GM12878 (cell line): ENCODE measurements around the gene PGM2L1. TPM values are rescaled to one million over a fixed set of nuclear protein-coding genes. Genes with fewer than 3 reads are reported as not detected.

Experiments used
- GATAD2B ChIP-seq: fragments of 450-650 bp; conservative IDR thresholded peaks from 2 replicates; pipeline ENCODE4 v1.6.1; 2017; ENCODE audit warnings: low read depth, mild to moderate bottlenecking, moderate library complexity
- IKZF2 ChIP-seq, 2 experiments: fragments of 450-650 bp; IDR thresholded peaks; 2 replicates each; pipeline ENCODE4 v1.6.1; 2017; ENCODE audit warnings: mild to moderate bottlenecking in 2 of 2, moderate library complexity in 2 of 2
- MTA2 ChIP-seq: fragments of 450-650 bp; IDR thresholded peaks from 2 replicates; pipeline ENCODE4 v1.6.1; 2016; ENCODE audit warnings: low read depth, mild to moderate bottlenecking, moderate library complexity
- NFIC ChIP-seq: IDR thresholded peaks from 2 replicates; pipeline ENCODE4 v1.6.1; 2012; ENCODE audit warnings: low read depth, mild to moderate bottlenecking, inconsistent platforms, low read length, moderate library complexity
- NFYA ChIP-seq: IDR thresholded peaks from 2 replicates; pipeline ENCODE4 v1.6.1; 2011; ENCODE audit warnings: low read depth, mild to moderate bottlenecking, low read length, improper control_type of control experiment, borderline replicate concordance
- NRF1 ChIP-seq: conservative IDR thresholded peaks from 2 replicates; pipeline ENCODE4 v1.6.1; 2011; ENCODE audit warnings: mild to moderate bottlenecking, low read depth, low read length, improper control_type of control experiment
- PAX5 ChIP-seq: IDR thresholded peaks from 2 replicates; pipeline ENCODE4 v1.6.1; 2011; ENCODE audit warnings: low read depth, low read length, borderline replicate concordance
- PRDM15 ChIP-seq: fragments of 450-650 bp; formaldehyde crosslinking; IDR thresholded peaks from 2 replicates; pipeline ENCODE4 v1.4.0; 2020; ENCODE audit warnings: mild to moderate bottlenecking, moderate library complexity
- SMAD1 ChIP-seq: fragments of 450-650 bp; IDR thresholded peaks from 2 replicates; pipeline ENCODE4 v1.6.1; 2018; ENCODE audit warnings: mild to moderate bottlenecking, low read depth; ENCODE audit not compliant: partially characterized antibody
- STAT1 ChIP-seq: fragments of 450-650 bp; conservative IDR thresholded peaks from 2 replicates; pipeline ENCODE4 v1.6.1; 2014; ENCODE audit warnings: antibody characterized with exemption, mild to moderate bottlenecking
- ZNF687 ChIP-seq: fragments of 450-650 bp; IDR thresholded peaks from 2 replicates; pipeline ENCODE4 v1.6.1; 2017; ENCODE audit warnings: mild to moderate bottlenecking, moderate library complexity
- polyA plus RNA-seq, 11 experiments: library from polyadenylated mRNA; depleted of rRNA in 4 of 11; unstranded in 6 of 11; stranded (reverse) in 5 of 11; fragments of >200 nt; fragmentation: Nextera tagmentation in 4 of 11; fragmentation: Illumina TruSeq in 1 of 11; extraction: Ambion mirVana in 4 of 11; extraction: Trizol in 1 of 11; gene quantifications; 1 replicate in 1 of 11; 2 replicates in 10 of 11; pipeline versions ENCODE4 v1.2.1 to v1.2.3, GENCODE V29; 2011 to 2016; ENCODE audit warnings: inconsistent platforms in 2 of 11, missing spikeins in 2 of 11, low read depth in 1 of 11
- total RNA-seq, 4 experiments: library from RNA; depleted of rRNA in 3 of 4; stranded (reverse); fragments of >200 nt in 3 of 4; fragmentation: Illumina TruSeq in 1 of 4; extraction: Trizol in 1 of 4; gene quantifications; 2 replicates each; pipeline versions ENCODE4 v1.2.1 to v1.2.3, GENCODE V29; 2013 to 2021
- TF ChIP-seq, protein P1 (sequence below): fragments of 450-650 bp; IDR thresholded peaks from 2 replicates; pipeline ENCODE4 v1.6.1; 2018; ENCODE audit warnings: mild to moderate bottlenecking, low read depth, moderate library complexity; ENCODE audit not compliant: partially characterized antibody
- TF ChIP-seq, protein P2 (sequence below): IDR thresholded peaks from 2 replicates; pipeline ENCODE4 v1.6.1; 2012; ENCODE audit warnings: low read depth, low read length, improper control_type of control experiment
- TF ChIP-seq, protein P3 (sequence below): fragments of 450-650 bp; IDR thresholded peaks from 2 replicates; pipeline ENCODE4 v1.6.1; 2017; ENCODE audit warnings: mild to moderate bottlenecking

The PGM2L1 gene
- total and polyA plus RNA-seq, 10 of the 15 experiments (the other 5 are each of a cell fraction or from before 2014, with no cell fraction given), result 0.04 to 0.20 (median 0.13) TPM; not detected in 1

DNA sequence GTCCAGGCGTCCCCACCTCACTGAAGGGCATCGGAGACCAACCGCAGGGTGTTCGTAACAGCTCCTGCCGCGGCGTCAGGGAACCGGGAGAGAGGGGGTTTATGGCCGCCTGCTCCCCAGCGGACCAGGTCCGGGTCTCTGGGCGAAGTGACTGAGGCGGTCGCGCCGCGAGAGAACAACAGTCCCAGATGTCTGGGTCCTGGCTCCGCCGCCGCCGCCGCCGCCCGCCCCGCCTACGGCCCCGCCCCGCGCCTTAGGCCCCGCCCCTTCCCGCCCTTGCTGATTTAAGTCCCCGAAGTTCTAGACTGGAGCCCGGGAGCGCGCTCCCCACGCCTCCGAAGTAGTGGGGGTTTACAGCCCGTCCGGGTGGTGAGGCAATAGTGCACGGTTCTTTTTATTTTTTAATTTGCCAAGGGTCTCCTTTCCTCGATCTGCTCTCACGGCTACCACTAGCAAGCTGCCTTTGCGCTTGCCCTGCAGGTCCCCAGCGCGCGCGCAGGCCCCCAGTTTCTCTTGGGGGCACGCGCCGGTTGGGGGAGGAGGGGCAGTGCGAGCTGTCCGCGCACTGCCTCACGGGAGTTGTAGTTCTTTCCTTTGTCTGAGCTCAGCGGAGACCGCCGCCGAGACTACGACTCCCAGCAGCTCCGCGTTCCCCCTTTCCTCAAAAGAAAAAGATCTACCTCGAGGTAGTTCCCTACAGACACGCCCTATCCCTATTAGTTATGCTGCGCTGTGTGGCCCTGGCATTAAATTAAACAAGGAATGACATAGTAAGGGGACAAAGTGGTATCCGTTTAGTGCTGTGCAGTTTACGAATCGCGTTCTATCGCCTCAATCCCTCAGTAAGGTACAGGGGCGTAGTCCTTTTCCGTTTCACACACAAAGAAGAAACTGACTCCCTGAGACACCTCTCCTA lies at the start of gene PGM2L1 (continued):
- TF ChIP-seq MTA2, result no peak
- no peak for TF ChIP-seq PAX5
- TF ChIP-seq NRF1, result peak; percentile 40
- TF ChIP-seq ZNF687, result no peak
- TF ChIP-seq, protein P1, sequence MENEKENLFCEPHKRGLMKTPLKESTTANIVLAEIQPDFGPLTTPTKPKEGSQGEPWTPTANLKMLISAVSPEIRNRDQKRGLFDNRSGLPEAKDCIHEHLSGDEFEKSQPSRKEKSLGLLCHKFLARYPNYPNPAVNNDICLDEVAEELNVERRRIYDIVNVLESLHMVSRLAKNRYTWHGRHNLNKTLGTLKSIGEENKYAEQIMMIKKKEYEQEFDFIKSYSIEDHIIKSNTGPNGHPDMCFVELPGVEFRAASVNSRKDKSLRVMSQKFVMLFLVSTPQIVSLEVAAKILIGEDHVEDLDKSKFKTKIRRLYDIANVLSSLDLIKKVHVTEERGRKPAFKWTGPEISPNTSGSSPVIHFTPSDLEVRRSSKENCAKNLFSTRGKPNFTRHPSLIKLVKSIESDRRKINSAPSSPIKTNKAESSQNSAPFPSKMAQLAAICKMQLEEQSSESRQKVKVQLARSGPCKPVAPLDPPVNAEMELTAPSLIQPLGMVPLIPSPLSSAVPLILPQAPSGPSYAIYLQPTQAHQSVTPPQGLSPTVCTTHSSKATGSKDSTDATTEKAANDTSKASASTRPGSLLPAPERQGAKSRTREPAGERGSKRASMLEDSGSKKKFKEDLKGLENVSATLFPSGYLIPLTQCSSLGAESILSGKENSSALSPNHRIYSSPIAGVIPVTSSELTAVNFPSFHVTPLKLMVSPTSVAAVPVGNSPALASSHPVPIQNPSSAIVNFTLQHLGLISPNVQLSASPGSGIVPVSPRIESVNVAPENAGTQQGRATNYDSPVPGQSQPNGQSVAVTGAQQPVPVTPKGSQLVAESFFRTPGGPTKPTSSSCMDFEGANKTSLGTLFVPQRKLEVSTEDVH, result peak; percentile 50
- no peak for TF ChIP-seq SMAD1
- TF ChIP-seq IKZF2 (IDR thresholded peaks at IDR 0.05), result peak; percentile 37 to 45; a peak in 2 of 4 replicates
- no peak for TF ChIP-seq PRDM15 (CRISPR knock-in tag)
- TF ChIP-seq NFYA, result no peak
- TF ChIP-seq, protein P2, sequence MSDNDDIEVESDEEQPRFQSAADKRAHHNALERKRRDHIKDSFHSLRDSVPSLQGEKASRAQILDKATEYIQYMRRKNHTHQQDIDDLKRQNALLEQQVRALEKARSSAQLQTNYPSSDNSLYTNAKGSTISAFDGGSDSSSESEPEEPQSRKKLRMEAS, result peak; percentile 59
- TF ChIP-seq, protein P3, sequence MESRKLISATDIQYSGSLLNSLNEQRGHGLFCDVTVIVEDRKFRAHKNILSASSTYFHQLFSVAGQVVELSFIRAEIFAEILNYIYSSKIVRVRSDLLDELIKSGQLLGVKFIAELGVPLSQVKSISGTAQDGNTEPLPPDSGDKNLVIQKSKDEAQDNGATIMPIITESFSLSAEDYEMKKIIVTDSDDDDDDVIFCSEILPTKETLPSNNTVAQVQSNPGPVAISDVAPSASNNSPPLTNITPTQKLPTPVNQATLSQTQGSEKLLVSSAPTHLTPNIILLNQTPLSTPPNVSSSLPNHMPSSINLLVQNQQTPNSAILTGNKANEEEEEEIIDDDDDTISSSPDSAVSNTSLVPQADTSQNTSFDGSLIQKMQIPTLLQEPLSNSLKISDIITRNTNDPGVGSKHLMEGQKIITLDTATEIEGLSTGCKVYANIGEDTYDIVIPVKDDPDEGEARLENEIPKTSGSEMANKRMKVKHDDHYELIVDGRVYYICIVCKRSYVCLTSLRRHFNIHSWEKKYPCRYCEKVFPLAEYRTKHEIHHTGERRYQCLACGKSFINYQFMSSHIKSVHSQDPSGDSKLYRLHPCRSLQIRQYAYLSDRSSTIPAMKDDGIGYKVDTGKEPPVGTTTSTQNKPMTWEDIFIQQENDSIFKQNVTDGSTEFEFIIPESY, result no peak
- TF ChIP-seq NFIC, result no peak
- TF ChIP-seq GATAD2B, result 0 out of 2 replicates have a peak, but pooled peaks have one; percentile 47
- TF ChIP-seq STAT1, result peak; percentile 81; the same call in 1 of the 2 replicates
